ENCODE measurements around the gene NKRF.
"Not testable (repeated sequence)": the region's sequence is repeated elsewhere in the genome, so short reads cannot be mapped to it uniquely, and the experiment has no call there.

NKRF gene

DNA sequence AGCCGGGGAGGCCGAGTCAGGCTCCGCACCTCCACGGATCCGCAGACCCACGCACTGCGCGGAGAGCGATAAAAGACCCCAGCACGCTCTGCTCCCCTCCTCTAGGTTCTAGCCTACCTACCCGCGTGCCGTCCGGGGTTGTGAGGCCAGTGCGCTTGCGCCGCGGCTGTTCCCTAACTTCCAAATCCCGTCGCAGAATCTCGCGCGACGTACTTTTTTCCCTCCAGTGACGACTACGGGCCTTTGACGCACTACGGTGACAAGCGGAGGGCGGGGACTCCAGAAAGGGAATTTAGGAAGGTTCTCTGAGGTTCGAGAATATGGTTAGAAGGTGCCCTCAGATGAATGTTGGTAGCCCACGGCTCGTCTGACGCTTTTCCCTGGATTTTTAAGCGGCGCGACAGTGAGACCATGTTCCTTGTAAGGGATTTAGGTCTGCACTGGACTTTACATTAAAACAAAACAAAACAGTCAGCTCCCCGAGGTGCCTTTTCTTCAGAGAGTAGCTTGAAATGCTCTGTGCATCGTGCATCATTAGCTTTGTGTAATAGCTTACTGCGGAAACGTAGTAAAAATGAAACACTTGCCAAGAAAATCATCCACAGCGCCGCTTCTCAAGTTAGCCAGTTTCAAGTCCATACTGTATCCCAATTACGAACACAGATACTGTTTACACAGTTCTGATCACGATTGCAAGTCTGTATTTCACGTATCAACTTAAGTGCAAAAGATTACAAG lies at the start of gene NKRF:
Gene NKRF (minus strand): TSS at position 145 of the 738 bp plus-strand sequence.
- FAIRE-seq: no peak

DNA sequence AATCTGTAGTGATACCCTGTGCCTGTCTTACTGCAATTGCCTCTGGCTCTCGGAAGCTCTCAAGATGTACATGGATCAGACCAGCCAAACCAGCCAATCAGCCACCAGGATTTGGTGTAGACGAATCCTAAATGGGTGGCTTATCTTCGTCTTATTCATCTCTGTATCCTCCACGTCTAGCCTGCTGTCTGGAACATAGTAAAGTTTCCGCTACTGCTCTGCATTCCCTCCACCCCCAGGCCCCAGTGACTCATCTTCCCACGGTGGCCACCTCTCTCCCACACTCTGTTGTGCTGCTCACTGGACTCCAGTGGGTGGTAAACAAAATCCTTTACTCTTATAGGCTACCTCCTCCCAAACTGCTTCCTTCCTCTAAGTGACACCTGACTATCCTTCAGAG lies 48.9 kb upstream of the NKRF start:
- no peak for FAIRE-seq

DNA sequence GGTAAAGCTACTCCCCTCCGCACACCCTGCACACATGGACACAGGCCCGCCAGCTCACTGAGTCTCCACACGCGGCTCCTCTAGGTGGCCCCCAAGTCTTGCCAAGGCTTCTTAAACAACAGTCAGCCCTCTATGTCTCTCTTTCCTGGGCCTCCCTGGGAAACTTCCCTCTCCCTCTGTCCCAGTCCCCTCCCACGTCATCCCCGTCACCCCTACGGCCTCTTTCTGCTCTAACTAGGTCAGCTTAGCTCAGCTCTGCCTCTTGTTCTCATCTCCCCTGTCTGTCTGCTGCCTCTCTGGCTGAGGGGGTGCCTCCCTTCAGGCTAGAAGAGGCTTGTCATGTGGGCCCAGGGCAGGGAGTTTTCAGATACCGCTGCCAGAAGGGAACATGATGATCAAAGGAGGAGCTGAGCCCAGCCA lies 47.9 kb upstream of the NKRF start:
- FAIRE-seq: no peak

DNA sequence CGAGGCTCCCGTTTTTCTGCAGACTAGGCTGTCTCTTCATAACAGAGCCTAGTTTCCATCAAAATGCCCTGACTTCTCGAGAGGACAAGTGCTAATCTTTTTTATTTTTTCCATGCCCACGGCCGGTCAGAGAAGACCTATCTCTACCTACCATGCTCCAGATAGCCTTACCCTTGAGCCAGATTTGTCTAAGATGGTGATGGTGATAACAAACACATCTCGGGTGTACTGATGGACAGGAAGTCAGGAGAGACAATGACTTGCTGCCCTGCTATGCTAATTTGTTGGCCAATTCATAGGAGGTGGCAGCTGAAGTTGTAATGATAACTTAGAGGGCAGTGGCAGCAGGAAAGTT lies 42.2 kb upstream of the NKRF start:
- FAIRE-seq: no peak

DNA sequence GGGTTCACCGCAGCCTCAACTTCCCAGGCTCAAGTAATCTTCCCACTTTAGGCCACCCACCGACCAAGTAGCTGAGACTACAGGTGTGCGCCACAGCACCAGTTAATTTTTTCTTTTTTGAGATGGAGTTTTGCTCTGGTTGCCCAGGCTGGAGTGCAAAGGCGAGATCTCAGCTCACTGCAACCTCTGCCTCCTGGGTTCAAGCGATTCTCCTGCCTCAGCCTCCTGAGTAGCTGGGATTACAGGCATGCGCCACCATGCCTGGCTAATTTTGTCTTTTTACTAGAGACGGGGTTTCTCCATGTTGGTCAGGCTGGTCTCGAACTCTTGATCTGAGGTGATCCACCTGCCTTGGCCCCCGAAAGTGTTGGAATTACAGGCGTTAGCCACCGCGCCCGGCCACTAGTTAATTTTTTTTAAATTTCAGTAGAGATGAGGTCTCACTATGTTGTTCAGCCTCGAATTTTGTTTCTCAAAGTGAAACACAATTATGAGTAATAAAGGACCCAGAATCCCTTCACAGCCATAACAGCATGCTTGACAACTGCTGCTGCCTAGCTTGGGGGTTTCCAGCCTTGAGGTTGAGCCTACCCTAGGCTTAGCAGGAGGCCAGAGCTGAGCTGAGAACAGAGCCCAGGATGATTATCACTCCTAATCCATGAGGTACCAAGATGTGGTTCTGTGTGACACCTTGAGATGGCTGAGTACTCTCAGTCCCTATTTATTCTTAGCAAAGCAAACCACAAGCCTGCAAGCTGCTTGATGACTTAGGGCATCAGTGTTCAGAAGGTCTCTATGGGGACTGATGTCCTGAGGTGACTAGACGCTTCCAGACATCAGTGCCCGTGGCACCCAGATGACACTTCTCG lies 41.6 kb upstream of the NKRF start:
- FAIRE-seq: no peak

DNA sequence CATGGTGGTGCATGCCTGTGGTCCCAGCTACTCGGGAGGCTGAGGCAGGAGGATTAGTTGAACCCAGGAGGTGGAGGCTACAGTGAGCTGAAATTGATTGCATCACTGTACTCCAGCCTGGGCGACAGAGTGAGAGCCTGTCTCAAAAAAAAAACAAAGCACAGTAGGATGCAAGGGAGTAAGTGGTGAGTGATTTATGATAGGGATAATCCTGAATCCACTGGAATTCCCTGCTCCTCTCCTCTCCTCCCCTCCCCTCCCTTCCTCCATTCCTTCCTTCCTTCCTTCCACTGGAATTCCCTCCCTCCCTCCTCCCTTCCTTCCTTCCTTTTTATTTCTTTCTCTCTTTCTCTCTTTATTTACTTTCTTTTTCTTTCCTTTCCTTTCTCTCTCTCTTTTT lies 40.9 kb upstream of the NKRF start:
- FAIRE-seq: no peak

DNA sequence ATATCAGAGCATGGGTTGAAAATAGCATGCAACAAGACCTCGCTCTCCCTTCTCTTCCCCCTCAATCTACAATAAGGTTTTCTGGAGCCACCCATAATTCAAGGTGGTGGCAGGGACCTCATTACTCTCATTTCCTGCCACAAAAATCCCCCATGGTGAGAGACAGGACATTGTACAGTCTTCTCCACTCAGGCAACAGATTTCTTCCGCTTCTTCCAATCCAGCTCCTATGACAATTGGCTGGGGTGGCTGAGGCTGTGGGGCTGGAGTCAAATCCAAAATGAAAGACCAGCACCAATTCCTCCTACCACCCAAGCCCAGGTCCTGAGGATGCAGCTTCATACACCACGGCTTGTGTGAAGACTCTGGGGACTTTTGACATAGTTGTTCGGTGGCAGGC lies 40.3 kb upstream of the NKRF start:
- FAIRE-seq: no peak

DNA sequence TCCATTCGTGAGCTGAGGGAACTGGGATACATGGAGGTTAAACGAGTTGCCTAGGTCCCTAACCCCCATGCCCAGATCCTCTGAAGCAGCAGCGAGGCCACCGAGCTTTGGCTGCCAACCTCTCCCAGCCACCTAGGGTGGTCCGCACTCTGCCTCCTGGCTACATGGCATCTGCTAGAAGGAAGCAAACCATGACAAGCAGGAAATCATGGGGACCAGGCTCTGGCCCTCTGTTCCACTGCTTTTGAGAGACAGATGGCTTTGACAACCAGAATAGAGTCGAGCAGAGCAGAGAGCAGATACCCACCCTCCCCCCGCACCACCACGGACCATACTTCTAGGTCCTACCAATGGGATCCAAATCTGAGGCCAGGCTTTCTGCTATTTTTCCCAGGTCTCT lies 37.5 kb upstream of the NKRF start:
- FAIRE-seq: no peak

DNA sequence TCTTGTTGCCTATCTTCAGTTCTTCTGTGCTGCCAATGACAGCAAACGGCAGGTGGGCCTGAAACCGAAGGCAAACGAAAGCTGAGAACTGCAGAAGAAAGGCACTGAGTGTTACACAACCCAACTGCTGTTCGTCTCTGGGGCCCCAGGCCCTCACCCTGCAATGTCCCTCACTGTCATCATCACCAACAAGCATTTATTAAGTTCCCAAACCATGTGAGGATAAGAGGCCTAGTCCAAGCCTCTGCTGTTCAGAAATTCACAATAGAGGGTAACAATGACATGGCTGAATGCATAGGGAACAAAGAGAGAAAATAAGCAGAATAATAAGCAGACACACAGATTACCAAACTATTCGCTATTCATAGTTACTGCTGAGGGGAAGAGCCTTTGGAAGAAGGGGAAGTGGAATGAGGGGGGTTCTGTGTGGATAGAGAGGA lies 34.5 kb upstream of the NKRF start:
- FAIRE-seq: no peak

DNA sequence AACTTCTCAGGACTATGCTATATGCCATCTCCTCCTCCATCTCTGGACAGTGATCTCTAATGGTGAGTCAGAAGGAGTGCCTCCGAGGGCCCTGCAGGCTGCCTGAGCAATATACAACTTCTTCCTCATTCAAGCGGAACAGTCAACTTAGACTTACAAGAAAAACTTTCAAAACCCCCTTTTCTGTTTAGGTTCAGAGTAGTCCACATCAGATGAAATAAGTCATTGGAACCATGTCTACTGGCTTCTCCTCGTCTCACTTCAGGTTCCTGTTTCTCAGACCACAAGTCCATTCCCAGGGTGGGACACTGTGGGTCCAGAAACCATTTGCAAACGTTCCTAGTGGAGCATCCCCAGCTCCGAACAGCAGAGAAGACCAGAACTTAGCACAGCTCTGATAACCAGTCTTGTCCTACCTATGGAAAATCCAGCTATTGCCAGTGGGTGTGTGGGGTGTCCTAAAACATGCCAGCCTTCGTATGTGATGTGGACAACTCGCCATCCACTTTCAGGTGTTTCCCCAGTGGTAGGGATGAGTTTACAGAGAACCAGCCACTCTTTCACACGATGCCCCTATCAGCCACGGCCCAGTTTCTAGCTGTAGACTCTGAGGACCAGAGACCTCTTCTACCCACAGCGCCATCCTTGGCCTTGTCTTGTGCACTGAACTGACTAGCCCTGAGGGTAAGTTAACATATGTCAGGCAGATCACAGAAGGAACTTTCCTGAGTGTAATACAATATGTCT lies 32.7 kb upstream of the NKRF start:
- no peak for FAIRE-seq

DNA sequence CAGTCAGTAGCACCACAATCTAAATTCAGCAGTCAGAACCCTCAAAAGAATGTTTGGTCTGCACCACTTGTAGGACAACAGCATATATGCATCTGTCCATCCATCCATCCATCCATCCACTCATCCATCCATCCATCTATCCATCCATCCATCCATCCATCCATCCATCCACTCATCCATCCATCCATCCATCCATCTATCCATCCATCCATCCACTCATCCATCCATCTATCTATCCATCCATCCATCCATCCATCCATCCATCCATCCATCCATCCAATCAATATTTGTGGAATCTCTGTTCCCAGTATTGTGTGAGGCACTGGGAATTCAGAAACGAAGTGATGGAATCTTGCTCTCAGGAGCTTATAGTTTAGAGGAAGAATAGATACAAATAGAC lies 31.2 kb upstream of the NKRF start:
- not testable (repeated sequence) for FAIRE-seq

DNA sequence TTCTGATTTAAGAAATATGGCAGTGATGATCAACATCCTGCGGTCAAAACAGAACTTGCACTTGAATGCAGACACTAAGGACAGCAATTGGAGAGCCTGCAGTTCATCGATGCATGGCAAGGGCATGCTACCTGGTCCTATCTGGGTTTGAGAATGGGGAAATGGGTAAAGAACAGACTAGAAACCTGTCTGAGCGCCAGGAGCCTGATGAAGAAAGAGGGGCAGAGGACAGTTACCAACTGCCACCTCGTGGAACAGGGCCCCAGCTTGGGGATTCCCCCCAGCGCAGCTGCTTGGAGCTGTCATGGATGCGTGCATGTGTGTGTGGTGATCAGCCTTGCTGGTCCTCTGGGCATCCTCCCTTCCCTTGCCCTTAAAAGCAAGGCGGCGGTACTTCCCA lies 30.2 kb upstream of the NKRF start:
- no peak for FAIRE-seq

DNA sequence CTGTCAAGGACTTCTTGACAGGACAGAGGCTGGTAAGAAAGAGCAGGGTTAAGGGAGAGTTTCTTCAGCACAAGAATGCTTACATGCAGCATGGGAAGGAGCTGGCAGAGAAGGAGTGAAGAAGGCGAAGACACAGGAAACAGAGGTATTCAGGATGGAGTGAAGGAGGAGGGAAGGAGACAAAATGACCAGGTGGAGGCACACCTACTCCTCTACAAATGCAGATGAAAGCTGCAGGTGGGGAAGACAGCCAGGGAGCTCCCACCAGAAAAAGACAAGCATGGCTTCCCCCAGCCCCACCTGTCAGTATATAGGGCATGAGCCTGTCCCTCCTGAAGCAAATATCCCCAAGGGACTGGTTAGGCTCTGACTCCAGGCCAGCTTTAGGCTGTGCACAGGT lies 29.6 kb upstream of the NKRF start:
- FAIRE-seq: no peak

DNA sequence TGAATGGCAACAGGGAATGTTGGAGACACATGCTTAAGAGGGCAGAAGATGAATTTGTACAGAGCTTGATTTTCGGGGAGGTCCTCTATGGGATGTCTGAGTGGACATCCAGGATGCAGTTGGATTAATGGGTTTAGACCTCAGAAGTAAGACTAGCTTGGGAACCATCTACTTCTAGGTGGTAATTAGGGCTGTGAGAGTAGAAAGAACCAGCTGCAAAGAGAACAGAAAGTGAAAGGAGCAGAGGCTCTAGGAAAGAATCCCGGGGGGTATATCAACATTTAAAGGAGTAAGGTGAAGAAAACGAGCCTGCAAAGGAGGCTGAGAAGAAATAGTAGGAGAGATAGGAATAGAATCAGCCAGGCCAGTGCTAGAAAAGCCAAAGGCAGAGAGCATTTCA lies 29.0 kb upstream of the NKRF start:
- FAIRE-seq: no peak

DNA sequence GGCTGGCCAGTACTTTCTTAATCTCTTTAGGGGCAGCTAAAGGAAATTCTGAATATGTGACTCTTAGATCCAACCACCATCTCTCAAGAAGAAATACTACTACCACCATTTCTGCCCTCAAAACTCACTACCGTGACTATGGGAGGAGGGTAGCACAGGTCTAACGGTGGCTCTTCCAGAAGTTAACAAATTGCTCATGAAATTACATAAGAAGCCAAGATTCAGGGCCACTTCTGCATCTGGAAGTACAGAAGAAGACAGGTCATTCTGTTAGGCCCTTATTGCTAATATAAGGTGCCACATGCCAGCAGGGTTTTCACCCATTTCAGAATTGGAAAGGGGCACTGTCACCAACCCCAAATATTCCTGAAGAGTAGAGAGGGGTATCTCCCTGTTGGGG lies 19.6 kb upstream of the NKRF start:
- no peak for FAIRE-seq

DNA sequence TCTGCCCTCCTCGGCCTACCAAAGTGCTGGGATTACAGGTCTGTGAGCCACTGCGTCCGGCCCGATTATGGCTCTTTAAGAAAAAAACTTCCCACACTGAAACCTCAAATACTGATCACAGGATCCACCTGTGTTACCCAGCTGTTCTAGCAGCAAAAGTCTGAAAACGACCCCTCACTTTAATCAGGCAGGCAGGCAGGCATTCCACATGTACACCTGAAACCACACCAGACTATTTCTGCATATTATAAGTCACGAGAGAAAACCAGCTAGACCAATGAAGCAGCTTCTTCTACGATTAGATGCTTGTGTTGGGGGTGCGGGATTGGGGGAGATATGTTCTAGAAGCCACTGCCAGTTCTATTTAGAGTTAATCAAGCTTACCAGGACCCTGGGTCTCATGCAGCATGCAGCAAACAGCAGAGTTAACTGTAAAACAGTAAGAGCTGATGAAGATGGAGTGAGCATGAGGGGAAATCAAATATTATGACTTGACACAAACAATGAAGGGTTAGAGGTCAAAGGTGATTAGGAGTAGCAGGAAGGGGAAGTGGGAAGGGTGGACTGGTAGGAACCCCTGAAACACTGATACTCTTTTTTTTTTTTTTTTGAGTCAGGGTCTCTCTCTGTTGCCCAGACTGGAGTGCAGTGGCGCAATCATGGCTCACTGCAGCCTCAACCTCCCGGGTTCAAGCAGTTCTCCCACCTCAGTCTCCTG lies 18.9 kb upstream of the NKRF start:
- no peak for FAIRE-seq

DNA sequence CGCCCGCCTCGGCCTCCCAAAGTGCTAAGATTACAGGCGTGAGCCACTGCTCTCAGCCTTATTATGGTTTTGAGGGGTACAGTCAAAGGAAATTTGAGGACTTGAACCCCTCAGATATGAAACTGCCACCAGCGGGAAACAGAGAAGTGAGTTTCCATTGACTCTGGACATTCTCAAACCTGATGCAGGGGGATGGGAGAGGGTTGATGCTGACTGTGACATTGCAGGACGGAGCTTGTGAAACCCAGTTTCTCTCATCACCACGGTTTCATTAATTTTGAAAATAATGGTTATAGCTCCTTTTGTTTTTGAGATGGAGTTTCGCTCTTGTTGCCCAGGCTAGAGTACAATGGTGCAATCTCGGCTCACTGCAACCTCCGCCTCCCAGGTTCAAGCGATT lies 18.2 kb upstream of the NKRF start:
- no peak for FAIRE-seq

DNA sequence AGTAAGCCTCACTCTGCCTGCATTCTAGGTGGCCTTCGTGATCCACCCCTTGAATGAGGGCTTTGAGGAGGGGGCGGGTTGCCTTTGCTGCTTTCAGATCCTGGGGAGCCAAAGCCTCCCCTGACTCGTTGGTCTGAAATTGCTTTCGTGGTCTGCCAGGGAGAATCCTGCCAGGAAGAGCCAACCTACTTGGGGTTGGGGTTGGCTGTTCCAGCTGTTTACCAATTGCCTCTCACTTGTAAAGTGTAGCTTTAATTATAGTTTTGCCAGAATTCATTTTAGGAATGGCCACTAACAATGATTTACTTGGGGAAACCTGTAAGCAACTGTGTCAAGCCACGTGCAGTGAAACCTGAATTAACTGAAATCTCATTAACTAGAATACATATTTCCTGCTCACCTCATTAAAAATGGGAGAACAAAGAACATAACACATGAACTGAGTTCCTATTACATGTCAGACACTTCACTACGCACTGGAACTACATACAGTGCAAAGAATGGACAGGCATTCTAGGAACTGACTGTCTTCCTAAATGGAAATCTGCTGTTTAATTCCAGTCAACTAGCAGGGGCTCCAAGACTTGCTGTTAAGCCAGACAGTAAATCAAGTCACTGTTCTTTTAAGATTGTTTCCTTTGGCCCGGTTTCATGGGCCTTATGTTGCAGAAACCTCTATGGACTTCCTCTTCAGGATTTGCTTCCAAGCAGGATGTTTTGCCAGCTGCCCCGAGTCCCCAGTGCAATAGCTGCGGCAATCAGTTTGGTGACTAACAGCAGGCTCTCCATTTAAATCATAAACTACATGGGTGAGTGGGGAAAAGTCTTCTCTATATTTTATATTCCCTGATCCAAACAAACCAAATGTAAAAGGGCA lies 16.4 kb upstream of the NKRF start:
- no peak for FAIRE-seq

DNA sequence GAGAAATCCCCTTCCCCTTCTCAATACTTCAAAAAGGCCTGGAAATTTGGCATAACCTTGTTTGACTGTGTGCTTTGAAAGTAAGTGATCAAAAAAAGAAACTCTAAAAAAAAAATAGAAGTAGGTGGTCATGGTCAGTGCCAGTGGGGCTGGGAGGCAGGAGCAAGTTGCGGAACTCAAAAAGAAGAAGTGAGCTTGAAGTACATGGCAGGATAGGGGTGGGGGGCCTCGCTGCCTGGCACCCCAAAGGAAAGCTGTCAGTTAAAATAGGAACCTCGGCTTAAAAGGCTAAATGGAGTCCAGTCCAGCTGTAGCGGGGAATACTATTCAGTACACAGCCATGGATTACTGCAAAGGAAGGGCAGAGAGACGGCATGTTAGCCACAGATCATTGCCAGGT lies 12.2 kb upstream of the NKRF start:
- FAIRE-seq: no peak

DNA sequence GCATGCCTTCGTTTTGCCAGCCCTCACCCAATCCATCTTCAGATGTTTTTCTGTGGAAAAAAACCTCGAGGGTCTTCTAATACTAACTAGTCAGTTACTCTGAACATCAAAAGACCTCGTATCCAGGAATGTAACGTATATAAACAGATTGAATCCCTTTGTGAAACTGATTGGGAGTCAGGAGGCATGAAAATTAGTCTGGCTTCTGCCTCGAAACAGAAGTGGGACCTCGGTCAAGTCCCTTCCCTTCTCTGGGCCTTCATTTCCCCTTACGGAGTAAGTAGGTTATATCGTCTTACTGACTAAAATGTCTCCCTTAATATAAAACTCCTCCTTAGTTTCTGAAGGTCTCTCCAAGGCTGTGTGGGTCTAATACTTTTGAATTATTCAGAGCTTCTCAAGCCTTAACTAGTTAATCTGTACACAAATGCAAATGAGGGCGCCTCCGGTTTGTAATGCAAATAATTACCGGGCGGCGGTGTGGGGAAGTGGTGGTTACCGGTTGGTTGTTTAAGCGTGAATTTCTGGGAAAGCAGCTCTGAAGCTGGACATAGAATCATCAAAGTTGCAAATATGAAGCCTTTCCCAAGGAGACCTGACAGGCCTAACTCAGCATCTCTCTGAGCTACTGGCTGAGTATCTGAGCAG lies 11.4 kb upstream of the NKRF start:
- no peak for FAIRE-seq

DNA sequence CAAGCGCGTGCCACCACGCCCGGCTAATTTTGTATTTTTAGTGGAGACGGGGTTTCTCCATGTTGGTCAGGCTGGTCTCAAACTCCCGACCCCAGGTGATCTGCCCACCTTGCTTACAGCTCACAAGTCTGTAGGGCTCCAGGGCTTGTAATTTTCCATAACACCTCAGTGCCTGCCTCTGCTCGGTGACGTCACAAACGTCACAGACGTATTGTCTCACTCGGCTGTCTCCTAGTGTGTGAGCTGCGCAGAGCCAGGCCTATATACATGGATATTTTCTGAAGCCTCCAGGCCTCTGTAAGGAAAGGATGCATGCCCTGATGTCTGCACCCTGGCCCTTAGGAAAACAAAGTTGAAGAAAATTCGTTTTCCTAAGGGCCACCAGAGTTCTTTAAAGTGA lies 8.6 kb upstream of the NKRF start:
- FAIRE-seq: no peak

DNA sequence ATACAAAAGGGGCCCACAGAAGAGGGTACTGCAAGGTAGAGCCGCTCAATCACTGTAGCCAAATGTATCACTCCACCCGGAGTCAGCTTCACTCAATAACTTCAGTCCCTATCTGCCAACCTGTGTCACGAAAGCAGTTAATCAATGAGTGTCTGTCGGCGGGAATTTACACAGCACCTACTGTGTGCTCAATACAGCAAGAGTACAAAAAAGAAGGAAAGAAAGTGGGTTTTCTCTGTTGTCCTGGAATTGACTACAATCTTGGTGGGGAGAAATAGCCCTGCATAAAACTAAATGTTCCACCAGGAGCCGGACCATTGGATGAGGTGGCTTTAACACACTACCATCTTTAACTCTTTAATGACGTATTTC lies 780 bp upstream of the NKRF start:
- FAIRE-seq: no peak
